Left lobe of liver (tissue), 2 donors: ENCODE measurements around the gene OR51Q1. TPM values are rescaled to one million over a fixed set of nuclear protein-coding genes. Genes with fewer than 3 reads are reported as not detected.

ENCODE experiments used
- ATAC-seq: fragments of 200-7000 bp; cut with Tn5 transposase; one replicate; pipeline ENCODE4 v1.9.1; 2020; ENCODE audit warnings: mild to moderate bottlenecking, moderate library complexity
- DNase-seq: peaks from one replicate; pipeline ENCODE4 v3.0.0-alpha.2; 2020; ENCODE audit warnings: low spot score
- total RNA-seq: library from RNA; stranded (reverse); gene quantifications from one replicate; pipeline ENCODE4 v1.2.1, GENCODE V29; 2021
- donor health status: DM: no; HTN: no; CAD: no; lungs with moderate emphysema.
- donor health status: DM: no; HTN: yes; CAD: no.

The OR51Q1 gene
- total RNA-seq, result not detected

DNA sequence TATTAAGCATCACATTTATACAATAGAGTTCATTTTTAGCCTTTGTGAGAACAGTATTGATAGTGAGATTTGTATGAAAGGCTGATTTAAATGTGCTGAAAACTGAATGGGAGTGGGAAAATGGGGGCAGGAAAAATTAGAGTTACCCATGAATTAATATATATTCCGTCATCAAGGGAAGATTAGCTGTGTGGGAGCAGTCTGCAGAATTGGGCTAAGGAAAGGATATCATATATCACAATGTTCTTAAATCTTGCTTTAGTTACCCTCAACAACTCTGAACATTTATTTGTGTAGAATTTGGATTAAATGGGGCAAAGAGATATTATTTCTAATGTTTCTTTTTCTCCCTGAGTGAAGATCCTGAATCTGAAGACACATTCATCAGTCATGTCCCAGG, at the start of gene OR51Q1:
Gene OR51Q1 (plus strand): TSS at position 301 of the 400 bp plus-strand sequence. CDS start 90 bp downstream, at position 391.
- ATAC-seq (no peak), DNase-seq (no peak)

GRCh38 chr11:5380740-5381342, 41.1 kb upstream of the OR51Q1 start:
- ATAC-seq (peak; percentile 97), DNase-seq (peak; percentile 55)

DNA sequence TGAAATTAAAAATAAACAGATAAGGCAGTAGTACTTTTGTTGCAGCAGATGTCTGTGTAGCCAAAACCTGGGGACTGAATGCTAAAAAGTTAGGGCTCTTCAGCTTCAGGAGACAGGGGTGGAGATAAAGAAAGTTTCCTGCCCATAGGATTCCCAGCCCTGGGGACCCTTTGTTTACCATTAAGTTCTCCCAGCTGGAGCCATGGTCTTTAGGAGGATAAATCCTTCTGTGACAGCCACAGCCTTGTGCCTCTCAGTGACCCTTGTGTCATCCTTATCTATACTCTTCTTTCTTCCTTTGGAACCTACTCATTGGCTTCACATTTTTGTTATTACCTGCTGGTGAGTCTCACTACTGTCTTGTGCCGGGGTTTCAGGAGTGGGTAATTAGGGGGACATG, 38.3 kb upstream of the OR51Q1 start, which contains the start of gene OR51M1:
Gene OR51M1 (plus strand): TSS at position 237 of the 400 bp plus-strand sequence. CDS start 5,587 bp downstream, outside the sequence.
- ATAC-seq (no peak), DNase-seq (no peak)

DNA sequence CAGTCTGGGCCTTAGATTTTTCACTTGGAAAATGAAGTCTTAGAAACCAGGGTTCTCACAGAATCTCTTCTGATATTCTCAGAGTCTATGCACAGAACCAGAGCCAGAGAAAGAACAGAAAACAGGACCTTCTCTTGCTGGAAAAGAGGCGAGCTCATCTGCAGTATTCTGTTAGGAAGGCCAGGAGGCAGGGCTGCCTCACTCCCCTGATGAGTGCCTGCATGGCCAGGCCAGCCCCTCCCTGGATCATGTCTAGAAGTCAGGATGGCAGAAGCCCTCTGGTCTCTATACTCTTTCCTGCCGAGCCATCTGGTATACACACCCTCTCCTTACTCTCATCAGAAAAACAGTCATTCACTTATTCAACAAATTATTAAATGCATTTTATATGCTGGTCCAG, 37.6 kb upstream of the OR51Q1 start:
- DNase-seq (no peak), ATAC-seq (no peak)

GRCh38 chr11:5390210-5390609, 31.7 kb upstream of the OR51Q1 start:
- DNase-seq (no peak), ATAC-seq (no peak)

DNA sequence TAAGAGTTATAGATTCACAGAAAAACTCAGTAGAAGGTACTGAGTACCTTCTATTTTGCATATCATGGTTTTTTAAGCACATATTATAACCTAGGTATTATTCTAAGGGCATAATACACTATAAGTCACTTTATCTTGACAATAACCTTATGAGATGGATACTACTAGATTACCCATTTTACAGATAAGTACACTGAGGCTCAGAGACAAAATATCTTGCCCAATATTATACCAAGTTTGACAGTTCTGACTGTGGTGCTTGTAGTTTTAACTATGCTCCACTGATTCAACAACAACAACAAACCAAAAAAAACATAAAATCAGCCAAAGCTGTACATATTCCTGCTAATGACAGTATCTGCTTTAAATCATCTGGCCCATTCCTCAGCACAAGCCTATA, 27.8 kb upstream of the OR51Q1 start:
- ATAC-seq, result no peak

DNA sequence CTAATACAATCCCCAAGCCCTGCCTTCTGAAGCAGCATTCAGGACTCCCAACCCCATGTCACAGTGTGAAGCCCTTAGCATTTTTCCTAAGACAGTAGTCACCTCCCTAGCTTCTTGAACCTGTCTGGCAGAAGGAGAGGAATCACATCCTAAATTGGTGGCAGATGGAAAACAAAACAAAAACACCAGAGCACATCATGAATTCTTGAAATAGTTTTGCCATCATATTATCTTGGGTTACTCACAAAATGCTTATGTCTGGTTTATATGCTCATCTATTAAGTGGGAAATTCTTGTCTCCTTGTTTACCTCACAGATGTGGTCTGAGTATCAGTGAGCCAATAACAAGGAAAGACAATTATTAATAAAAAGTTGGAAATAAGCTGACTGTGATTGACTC, 23.0 kb upstream of the OR51Q1 start:
- no peak for ATAC-seq
- no peak for DNase-seq

More for the DNA sequence above, 27.8 kb upstream of the OR51Q1 start:
- DNase-seq, result no peak

DNA sequence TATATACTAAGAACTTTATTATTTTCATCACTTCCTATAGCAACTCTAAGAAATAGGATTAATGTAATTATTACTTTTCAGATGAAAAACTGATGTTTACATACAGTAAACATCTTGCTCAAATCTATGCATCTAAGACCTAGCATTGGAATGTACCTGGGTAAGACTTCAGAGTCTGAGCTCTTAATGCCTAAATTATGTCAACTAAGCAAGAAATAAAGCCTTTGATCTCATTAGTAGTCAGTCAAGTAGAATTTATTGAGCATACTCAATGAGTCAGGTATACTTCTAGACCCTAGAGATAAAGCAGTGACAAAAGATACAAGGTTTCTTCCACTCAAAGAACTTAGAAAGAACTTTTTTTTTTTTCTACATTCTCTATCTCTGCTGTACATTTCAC, 16.7 kb upstream of the OR51Q1 start:
- ATAC-seq (no peak), DNase-seq (no peak)

DNA sequence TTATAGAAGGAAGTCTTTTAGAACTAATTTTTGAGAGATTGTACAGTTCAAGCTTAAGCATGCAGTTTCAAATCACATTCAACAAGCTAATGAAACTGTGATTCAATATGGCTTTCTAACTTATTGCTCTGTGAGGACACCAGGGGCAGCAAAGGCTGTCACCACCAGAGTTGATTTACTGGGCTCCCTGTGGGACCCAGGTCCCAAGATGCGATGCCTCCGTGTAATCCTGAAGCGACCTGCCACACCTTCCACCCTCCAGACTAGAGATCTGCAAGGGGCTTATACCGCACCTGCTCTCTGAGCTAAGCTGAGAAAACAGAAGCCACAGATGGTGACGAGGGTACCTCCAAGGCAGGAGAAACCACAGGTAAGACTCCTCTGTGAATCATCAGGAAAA, 918 bp upstream of the OR51Q1 start:
- no peak for DNase-seq
- no peak for ATAC-seq

- ATAC-seq (no peak), DNase-seq (no peak)
These were observed 1.2 kb downstream of the OR51Q1 start for GRCh38 chr11:5423131-5423530.

DNA sequence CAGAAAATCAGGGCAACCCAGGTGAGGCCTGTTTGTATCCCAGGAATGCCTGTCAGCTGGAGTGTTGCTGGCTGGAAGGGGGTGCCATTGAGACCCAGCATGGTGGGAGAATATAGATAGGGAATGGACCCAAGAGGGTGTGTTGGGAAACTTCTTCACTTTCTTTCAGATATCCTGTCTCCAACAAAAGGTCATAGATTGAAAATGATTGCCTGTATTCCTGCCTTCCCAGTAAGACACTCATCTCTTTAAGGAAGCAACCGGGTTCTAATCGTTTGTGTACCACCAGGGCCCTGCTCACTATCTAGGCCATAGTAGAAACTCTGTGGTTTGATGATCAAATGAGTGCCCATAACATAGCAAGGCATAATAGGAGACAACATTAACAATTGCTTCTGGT, 19.5 kb downstream of the OR51Q1 start, which contains the start of gene OR51I1:
Gene OR51I1 (minus strand): TSS at position 101 of the 400 bp plus-strand sequence. CDS start 0 bp downstream, at position 101.
- no peak for DNase-seq
- ATAC-seq, result no peak

- ATAC-seq, result no peak
- DNase-seq, result no peak
These were observed 22.0 kb downstream of the OR51Q1 start for GRCh38 chr11:5443835-5444393.

DNA sequence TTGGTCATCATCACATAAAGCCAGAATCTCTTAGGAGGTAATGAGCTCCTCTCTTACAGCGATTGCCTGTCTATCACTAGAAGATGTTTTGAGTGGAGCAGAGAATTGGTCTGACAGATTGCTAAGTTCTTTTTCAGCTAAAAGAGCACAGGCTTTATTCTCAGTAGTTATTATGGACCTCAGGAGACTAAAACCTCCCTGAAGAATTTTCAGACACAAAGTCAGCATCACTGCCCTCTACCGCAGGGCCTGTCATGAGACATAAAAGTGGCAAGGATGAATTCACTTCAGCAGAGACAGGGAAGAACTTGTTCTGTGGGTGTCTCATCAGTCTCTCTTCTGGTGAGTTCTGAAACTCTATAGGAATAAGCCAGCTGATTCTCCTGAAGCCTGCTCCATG, 27.1 kb downstream of the OR51Q1 start, which contains the start of gene OR51I2:
Gene OR51I2 (plus strand): TSS at position 301 of the 400 bp plus-strand sequence. CDS start 4,166 bp downstream, outside the sequence.
- no peak for DNase-seq
- no peak for ATAC-seq

- DNase-seq, result no peak
- peak; percentile 94 for ATAC-seq
These were observed 27.5 kb downstream of the OR51Q1 start for GRCh38 chr11:5449432-5449831.

- ATAC-seq (no peak), DNase-seq (no peak)
These were observed 39.2 kb downstream of the OR51Q1 start for GRCh38 chr11:5460983-5461621.

DNA sequence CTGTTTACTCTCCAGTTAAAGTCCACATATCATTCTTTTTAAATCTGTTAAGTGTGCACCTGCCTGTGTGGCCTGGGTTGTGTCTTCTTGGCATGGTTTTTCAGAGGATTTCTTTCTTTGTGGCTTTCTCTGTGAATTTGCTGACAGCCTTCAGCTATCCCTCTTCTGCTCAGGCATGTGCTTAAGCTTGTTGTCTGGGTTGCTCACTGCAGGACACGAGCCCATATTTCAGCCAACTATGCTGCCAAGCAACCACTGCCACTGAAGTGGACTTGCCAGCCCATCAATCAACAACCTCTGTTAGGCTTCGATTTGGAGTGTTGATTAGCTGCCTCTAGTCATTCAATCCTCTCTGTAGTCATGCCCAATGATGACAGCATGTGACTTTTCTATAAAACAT, 45.6 kb downstream of the OR51Q1 start:
- DNase-seq (no peak), ATAC-seq (no peak)

Other genes with a start within 250 kb of the OR51Q1 start
- not detected for gene OR51V1, start 221.4 kb upstream of the OR51Q1 start, total RNA-seq
- gene HBB, start 195.0 kb upstream of the OR51Q1 start, total RNA-seq, result 143 TPM
- gene HBD, start 187.6 kb upstream of the OR51Q1 start, total RNA-seq, result 2.1 TPM
- 2.5 TPM for gene HBG1, start 172.3 kb upstream of the OR51Q1 start, total RNA-seq
- 7.6 TPM for gene HBG2, start 167.3 kb upstream of the OR51Q1 start, total RNA-seq
- gene HBE1, start 152.2 kb upstream of the OR51Q1 start, total RNA-seq, result 1.9 TPM
- gene OR51B4, start 120.2 kb upstream of the OR51Q1 start, total RNA-seq, result not detected
- gene OR51B2, start 97.8 kb upstream of the OR51Q1 start, total RNA-seq, result not detected
- gene OR51B5, start 78.6 kb upstream of the OR51Q1 start, total RNA-seq, result 0.15 TPM
- gene OR51B6, start 70.6 kb upstream of the OR51Q1 start, total RNA-seq, result not detected
- not detected for gene OR51M1, start 38.3 kb upstream of the OR51Q1 start, total RNA-seq
- gene OR51I1, start 19.4 kb downstream of the OR51Q1 start, total RNA-seq, result not detected
- gene OR51I2, start 27.2 kb downstream of the OR51Q1 start, total RNA-seq, result not detected
- gene OR52D1, start 66.6 kb downstream of the OR51Q1 start, total RNA-seq, result not detected
- not detected for gene UBQLN3, start 87.8 kb downstream of the OR51Q1 start, total RNA-seq
- gene UBQLNL, start 94.6 kb downstream of the OR51Q1 start, total RNA-seq, result 0.23 TPM
- 0.18 TPM for gene OR52H1, start 126.4 kb downstream of the OR51Q1 start, total RNA-seq
- gene OR52B6, start 158.8 kb downstream of the OR51Q1 start, total RNA-seq, result not detected
- 0.25 TPM for gene TRIM6, start 174.5 kb downstream of the OR51Q1 start, total RNA-seq
- 1.3 TPM for gene TRIM34, start 202.9 kb downstream of the OR51Q1 start, total RNA-seq